ENCODE data around the gene ATN1.
"Not testable (repeated sequence)": the region's sequence is repeated elsewhere in the genome, so short reads cannot be mapped to it uniquely, and the experiment has no call there.

Gene ATN1, protein sequence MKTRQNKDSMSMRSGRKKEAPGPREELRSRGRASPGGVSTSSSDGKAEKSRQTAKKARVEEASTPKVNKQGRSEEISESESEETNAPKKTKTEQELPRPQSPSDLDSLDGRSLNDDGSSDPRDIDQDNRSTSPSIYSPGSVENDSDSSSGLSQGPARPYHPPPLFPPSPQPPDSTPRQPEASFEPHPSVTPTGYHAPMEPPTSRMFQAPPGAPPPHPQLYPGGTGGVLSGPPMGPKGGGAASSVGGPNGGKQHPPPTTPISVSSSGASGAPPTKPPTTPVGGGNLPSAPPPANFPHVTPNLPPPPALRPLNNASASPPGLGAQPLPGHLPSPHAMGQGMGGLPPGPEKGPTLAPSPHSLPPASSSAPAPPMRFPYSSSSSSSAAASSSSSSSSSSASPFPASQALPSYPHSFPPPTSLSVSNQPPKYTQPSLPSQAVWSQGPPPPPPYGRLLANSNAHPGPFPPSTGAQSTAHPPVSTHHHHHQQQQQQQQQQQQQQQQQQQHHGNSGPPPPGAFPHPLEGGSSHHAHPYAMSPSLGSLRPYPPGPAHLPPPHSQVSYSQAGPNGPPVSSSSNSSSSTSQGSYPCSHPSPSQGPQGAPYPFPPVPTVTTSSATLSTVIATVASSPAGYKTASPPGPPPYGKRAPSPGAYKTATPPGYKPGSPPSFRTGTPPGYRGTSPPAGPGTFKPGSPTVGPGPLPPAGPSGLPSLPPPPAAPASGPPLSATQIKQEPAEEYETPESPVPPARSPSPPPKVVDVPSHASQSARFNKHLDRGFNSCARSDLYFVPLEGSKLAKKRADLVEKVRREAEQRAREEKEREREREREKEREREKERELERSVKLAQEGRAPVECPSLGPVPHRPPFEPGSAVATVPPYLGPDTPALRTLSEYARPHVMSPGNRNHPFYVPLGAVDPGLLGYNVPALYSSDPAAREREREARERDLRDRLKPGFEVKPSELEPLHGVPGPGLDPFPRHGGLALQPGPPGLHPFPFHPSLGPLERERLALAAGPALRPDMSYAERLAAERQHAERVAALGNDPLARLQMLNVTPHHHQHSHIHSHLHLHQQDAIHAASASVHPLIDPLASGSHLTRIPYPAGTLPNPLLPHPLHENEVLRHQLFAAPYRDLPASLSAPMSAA (N-terminal part only)

DNA sequence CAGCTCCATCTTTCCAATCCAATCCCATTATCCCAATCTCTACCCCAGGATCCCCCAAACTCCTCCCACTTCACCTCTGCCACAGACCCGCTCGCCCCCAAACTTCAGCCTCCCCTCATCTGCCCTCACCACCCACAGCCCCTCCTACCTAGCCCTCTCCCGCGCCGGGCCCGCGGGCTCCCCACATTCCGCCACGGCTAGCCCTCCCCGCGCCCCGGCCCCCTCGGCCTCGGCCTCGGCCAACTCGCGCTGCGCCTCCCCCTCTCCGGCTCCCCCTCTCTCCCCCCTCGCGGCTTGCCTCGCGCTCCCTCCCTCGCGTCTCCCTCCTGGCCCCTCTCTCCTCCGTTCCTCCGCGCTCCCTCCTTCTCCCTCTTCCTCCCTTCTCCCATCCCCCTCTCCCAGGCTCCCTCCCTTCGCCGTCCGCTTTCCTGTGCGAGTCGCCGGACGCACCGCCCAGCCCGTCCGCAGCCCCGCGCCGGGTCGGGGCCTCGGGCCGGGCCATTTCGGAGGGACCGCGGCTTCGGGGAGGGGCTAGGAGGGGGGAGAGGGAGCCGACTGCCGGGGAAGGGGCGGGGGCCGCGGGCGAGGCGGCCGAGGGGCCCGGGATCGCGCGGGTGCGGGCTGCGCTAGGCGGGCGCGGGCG lies at the start of gene ATN1:
TSS of gene ATN1 (plus strand) at position 581 of the 643 bp plus-strand sequence. CDS start 6,043 bp downstream, outside the sequence.
- Histone ChIP-seq H3K27ac (ENCODE audit: low read depth, low read length) (no peak within 1 kb of the TSS), H3K4me1 (ENCODE audit: control insufficient read depth, low read length) (peaks cover 32% of the 10 kb centered on the region), H3K79me2 (ENCODE audit: control insufficient read depth, low read length) (no peaks in the 10 kb centered on the region), H4K20me1 (ENCODE audit: control insufficient read depth, insufficient read depth, low read depth, low read length) (no peaks in the 10 kb centered on the region), H3F3A (ENCODE audit: control insufficient read depth, insufficient read depth) (peaks cover 2% of the 10 kb centered on the region; the same call in 1 of the 2 replicates), H3K27me3 (ENCODE audit: control insufficient read depth, low read length) (peaks cover 52% of the 10 kb centered on the region), H3K4me2 (ENCODE audit: low read length) (peak within 1 kb of the TSS; percentile 64), H3K9me3 (ENCODE audit: control insufficient read depth, insufficient read depth, low read length) (no peaks in the 10 kb centered on the region), H3K4me3 (ENCODE audit: low read length) (peak within 1 kb of the TSS; percentile 58), H3K36me3 (ENCODE audit: control insufficient read depth, low read length) (no peaks in the 10 kb centered on the region), H3K9me2 (replicated peaks; ENCODE audit: control insufficient read depth, low read length) (no peaks in the 10 kb centered on the region)
- TF ChIP-seq EZH2phosphoT487 (IDR thresholded peaks at IDR 0.05; ENCODE audit: borderline replicate concordance, low read length) (peak; percentile 96), CTCF (IDR thresholded peaks at IDR 0.05; ENCODE audit: low read depth, low read length, poor library complexity, severe bottlenecking) (no peak)

DNA sequence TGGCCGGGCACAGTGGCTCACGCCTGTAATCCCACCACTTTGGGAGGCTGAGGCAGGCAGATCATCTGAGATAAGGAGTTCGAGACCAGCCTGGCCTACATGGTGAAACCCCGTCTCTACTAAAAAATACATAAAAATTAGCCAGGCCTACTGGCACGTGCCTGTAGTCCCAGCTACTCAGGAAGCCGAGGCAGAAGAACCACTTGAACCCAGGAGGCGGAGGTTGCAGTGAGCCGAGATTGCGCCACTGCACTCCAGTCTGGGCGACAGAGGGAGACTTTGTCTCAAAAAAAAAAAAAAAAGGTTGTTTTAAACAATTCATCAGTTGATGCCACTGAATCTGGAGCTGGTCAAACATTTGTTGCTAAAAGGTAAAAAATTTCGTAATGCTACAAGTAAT lies 47.9 kb upstream of the ATN1 start:
- not testable (repeated sequence) for H3K9me2 ChIP-seq (replicated peaks; ENCODE audit: control insufficient read depth, low read length); H3K4me3 ChIP-seq (ENCODE audit: low read length); H3K79me2 ChIP-seq (ENCODE audit: control insufficient read depth, low read length); H3K27ac ChIP-seq (ENCODE audit: low read depth, low read length); H3K4me2 ChIP-seq (ENCODE audit: low read length); H4K20me1 ChIP-seq (ENCODE audit: control insufficient read depth, insufficient read depth, low read depth, low read length); H3K27me3 ChIP-seq (ENCODE audit: control insufficient read depth, low read length); H3F3A ChIP-seq (ENCODE audit: control insufficient read depth, insufficient read depth); H3K9me3 ChIP-seq (ENCODE audit: control insufficient read depth, insufficient read depth, low read length); H3K4me1 ChIP-seq (ENCODE audit: control insufficient read depth, low read length)
- H3K36me3 ChIP-seq (ENCODE audit: control insufficient read depth, low read length): peaks cover 11% of the 10 kb centered on the region

DNA sequence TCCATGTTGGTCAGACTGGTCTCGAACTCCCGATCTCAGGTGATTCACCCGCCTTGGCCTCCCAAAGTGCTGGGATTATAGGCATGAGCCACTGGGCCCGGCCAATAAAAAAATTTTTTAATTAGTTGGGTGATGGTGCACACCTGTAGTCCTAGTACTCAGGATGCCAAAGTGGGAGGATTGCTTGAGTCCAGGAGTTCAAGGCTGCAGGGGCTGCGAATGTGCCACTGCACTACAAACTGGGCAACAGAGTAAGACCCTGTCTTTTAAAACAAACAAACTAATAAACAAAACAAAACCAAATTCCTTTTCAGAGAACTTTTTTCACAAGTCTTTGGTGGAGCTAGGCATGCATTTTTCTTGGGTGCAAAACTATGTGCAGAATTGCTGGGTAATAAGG lies 44.5 kb upstream of the ATN1 start:
- TF ChIP-seq EZH2phosphoT487 (IDR thresholded peaks at IDR 0.05; ENCODE audit: borderline replicate concordance, low read length) (no peak), CTCF (IDR thresholded peaks at IDR 0.05; ENCODE audit: low read depth, low read length, poor library complexity, severe bottlenecking) (no peak)
- Histone ChIP-seq H3K79me2 (ENCODE audit: control insufficient read depth, low read length) (no peaks in the 10 kb centered on the region), H3K36me3 (ENCODE audit: control insufficient read depth, low read length) (peaks cover 6% of the 10 kb centered on the region), H3K9me2 (replicated peaks; ENCODE audit: control insufficient read depth, low read length) (no peaks in the 10 kb centered on the region), H3F3A (ENCODE audit: control insufficient read depth, insufficient read depth) (no peaks in the 10 kb centered on the region), H3K9me3 (ENCODE audit: control insufficient read depth, insufficient read depth, low read length) (no peaks in the 10 kb centered on the region), H3K4me1 (ENCODE audit: control insufficient read depth, low read length) (no peaks in the 10 kb centered on the region), H3K4me2 (ENCODE audit: low read length) (no peak overlapping the region), H3K4me3 (ENCODE audit: low read length) (no peak overlapping the region), H3K27ac (ENCODE audit: low read depth, low read length) (no peak overlapping the region), H4K20me1 (ENCODE audit: control insufficient read depth, insufficient read depth, low read depth, low read length) (no peaks in the 10 kb centered on the region), H3K27me3 (ENCODE audit: control insufficient read depth, low read length) (no peaks in the 10 kb centered on the region)

Data from DOHH2 (cell line).